GM20000 (cell line): Measurements from ENCODE around the gene TPH1.

Experiments
- DNase-seq: peaks from one replicate; pipeline ENCODE4 v3.0.0; 2012; ENCODE audit warnings: low spot score
- CTCF ChIP-seq: IDR thresholded peaks from 2 replicates; pipeline ENCODE4 v1.5.1; 2012; ENCODE audit warnings: mild to moderate bottlenecking, control low read depth; ENCODE audit errors: extremely low read depth, missing control alignments

TPH1 gene

GRCh38 chr11:18027475-18027874 is 18.6 kb downstream of the TPH1 start:
- no peak for DNase-seq
- TF ChIP-seq CTCF, result no peak

DNA sequence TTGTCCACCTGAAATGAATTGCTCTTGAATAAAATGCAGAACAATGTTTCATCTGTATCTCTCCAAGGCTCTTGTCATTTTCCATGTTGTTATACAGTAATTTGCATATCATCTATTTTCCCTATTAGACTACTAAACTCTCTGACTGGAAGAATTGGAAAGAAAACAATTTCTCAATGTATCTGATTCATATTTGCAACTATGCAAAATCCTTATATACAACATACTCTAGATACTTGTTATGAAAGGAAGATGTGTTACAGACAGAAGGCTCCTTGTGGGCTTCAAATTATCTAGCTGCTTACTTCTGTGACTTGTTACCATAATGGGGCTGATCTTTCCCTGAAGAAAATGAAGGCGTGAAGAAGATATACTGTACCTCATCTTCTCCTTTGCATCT is 23.6 kb downstream of the TPH1 start:
- no peak for TF ChIP-seq CTCF
- no peak for DNase-seq

DNA sequence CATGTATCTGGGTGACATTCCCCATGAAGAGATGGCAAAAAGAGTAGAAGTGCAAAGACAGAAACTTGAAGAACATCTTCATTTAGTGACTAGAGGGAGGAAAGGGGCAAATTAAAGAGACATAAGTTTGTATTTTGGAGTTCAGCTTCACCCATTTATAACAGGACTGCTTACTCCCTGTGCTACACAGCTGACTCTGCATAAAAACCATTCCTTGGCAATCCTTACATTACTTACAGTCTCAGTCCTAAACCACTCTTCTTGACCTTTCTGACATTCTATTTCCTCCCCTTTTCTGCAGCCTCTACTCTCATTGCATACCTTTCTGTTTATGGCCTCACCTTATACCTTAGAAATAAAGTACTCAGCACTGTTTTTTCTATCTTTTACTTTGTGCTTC is 26.4 kb downstream of the TPH1 start:
- no peak for DNase-seq
- no peak for TF ChIP-seq CTCF

DNA sequence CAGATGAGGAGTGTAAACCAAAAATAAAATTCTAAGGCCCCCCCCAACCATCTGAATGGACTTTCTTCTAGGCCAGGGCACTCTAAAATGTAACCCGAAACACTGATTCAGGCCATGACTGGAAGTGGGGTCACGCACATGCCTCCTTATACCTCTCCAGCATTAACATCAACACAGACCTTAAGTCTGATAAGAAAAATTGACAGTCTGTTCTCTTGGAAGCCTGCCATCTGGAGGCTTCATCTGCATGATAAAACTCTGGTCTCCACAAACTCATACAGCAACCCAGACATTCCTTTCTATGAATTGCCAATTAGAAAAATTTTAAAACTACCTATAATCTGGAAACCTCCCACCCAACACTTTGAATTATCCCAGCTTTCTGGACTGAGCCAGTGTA is 29.3 kb downstream of the TPH1 start:
- DNase-seq, result no peak
- TF ChIP-seq CTCF, result no peak

DNA sequence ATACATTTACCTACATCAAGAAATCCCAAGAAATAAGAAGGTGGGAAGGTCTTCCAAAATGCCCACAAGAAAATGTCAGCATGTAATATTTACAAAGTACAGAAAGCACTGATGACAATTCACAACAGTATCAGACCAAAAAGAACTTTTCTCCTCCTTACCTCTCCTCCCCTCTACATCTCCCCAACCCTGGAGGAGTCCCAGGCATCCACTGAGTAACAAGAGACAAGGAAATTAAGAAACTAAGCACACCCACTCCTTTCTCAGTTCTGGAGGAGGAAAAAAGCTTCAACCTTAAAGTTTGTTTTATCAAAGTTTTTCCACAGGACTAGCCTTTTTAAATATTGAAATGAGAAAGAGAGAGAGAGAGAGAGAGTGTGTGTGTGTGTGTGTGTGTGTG is 31.2 kb downstream of the TPH1 start:
- no peak for TF ChIP-seq CTCF
- no peak for DNase-seq

DNA sequence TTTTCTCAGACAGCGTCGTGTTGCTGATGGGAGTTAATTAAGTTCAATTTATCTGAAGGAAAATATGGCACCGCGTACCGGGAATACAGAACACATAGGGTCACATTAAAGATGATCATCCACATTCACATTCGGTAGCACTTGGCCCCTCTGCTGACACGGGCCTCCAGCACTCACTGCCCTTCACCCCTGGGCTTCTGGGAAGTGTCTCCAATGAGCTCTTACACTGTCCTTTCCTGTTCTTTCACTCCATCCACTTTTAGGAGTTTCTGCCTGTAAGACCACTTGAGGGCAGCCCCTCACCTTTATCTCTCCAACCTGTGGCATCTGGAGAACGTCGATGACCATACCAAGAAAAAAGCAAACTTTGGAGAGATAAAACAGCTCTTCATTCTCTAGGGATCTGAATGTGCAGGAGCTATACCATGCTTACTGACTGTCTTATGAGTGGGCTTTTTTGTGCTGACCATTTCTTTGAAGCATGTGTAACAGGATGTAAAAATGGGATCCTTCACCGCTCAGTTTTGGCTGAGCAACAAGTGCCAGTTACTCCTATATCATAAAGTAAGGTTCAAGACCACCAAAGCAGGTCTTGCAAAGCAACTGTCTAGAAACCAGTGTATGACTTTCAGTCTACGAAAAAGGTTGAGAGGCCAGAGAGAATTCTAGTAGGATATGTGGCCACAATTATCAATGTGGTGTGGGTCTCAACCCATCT is 32.1 kb downstream of the TPH1 start:
- no peak for TF ChIP-seq CTCF
- no peak for DNase-seq

DNA sequence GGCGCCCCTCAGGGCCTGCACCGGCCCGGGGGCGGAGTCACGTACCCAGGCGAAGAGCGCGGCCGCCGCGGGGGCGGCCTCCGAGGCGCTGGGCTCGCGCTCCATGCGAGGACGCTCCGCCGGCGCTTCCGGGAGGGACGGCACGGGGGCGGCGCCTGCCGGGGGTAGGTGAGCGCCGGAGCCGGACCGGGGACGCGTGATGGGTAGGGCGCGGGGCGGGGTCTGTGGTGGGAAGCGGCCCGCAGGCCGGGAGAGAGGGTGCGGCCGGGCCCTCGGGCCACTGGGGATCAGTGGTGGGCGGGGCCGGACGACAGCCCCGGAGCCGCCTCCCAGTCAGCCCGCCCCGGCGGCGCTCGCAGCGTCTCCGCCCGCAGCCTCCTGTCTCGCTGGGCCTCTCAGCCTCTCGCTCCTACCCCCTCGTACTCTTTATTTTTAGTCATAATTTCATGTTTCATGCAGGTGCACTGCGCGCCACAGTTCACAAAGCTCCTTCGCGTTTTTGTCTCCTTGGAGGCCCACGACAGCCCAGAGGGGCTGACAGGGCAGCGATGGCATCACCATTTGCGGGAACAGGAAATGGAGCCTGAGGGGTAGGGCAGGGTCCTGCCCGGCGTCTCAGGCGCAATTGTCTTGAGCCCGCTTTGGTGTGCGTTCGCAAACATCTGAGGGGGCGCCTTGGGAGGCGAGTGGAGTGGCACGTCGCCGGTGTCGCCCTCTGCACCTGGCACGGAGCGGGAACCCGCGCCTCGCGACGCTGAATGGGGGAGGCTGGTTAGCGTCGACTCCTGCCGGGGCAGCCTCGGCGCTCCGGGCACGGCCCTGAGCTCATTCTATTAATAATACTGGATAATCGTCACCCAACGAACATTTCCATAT is 32.9 kb downstream of the TPH1 start, which contains the start of gene SERGEF:
Gene SERGEF, minus strand, starts transcription at position 142 of the 876 bp plus-strand sequence. Its CDS starts 37 bp downstream, at position 105.
- TF ChIP-seq CTCF, result no peak

More for the DNA sequence above, 32.9 kb downstream of the TPH1 start, which contains the start of gene SERGEF:
- peak; percentile 98 for DNase-seq
